Measurements from ENCODE around the gene LY6G6F. TPM values are rescaled to one million over a fixed set of nuclear protein-coding genes. Genes with fewer than 3 reads are reported as not detected.

The LY6G6F gene, protein sequence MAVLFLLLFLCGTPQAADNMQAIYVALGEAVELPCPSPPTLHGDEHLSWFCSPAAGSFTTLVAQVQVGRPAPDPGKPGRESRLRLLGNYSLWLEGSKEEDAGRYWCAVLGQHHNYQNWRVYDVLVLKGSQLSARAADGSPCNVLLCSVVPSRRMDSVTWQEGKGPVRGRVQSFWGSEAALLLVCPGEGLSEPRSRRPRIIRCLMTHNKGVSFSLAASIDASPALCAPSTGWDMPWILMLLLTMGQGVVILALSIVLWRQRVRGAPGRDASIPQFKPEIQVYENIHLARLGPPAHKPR
- total RNA-seq: not detected in 2 replicates

DNA sequence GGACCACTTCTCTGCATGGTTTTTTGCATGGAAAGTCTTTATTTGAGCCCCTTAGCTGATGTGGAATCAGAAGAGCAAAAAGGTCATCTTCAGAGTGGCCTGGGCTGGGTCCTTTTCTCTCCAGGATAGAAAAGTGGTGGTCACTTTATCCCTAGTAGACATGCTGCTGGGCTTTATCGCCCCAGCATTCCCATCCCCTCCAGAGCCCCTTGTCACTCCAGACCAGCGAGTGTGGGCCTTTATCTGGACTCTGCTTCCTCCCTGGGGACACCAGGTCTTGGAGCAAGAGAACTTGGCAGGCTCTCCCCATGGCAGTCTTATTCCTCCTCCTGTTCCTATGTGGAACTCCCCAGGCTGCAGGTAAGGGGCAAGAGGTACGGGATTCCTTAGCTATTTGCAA is at the start of gene LY6G6F:
LY6G6F (plus strand) TSS at position 268 of the 400 bp plus-strand sequence; CDS start at position 309, 41 bp downstream.

DNA sequence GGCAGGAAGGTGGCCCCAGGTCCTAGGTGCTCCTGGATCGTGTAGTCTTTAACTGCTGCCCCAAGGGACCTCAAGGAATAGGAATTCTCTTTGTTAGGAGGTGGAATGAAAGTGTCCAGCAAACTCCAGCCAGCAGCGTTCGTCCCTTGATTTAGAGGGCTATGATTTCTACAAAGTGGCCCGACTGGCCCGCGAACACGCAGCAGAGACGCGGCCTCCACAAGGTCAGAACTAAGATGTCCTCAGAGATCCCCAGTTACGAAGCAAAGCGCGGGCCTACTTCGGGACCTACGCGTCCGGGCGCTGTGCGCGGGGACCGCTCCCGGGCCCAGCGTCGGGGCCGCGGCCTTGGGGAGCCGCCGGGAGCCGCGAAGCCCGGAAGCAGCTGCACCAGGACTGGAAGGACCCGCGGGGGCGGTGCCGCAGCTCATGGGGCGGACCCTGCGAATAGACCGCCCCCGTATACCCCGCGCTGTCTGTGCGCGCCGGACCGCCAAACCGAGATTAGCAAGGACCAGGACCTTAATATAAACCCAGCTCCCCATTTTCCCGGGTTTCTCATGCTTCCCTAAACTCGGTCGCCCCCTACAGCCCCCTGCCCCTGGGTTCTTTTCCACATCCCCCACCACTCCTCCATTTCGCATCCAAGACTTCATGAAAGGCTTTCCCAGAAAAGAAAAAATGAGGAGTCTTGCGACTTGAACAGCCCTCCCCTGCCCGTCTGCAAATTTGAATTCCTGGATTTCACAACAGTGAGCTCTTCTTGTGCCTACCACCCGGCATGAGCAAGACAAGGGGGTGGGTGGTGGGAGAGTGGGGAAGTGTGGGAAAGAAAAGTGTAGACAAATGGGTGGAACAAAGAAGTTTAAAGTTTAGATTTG is 46.0 kb upstream of the LY6G6F start, which contains the start of gene C6orf47:
C6orf47 (minus strand) TSS at position 398 of the 881 bp plus-strand sequence. CDS start 831 bp downstream, outside the sequence.

GRCh38 chr6:31664790-31665500 is 41.7 kb upstream of the LY6G6F start, which contains the start of gene GPANK1:
Gene GPANK1, minus strand, starts transcription at chr6:31664997. Its CDS starts 519 bp downstream, at chr6:31664478.

GRCh38 chr6:31665501-31666336 is 40.9 kb upstream of the LY6G6F start, which contains the start of gene CSNK2B:
Gene CSNK2B, plus strand, starts transcription at chr6:31666080. Its CDS starts 752 bp downstream, at chr6:31666832.

GRCh38 chr6:31669676-31670075 is 37.0 kb upstream of the LY6G6F start, which contains the start of gene LY6G5B:
Gene LY6G5B, plus strand, starts transcription at chr6:31669976. Its CDS starts 975 bp downstream, at chr6:31670951.

GRCh38 chr6:31680226-31681134 is 26.2 kb upstream of the LY6G6F start, which contains the start of gene LY6G5C:
Gene LY6G5C, minus strand, starts transcription at chr6:31681067. Its CDS starts 694 bp downstream, at chr6:31680373.

GRCh38 chr6:31702819-31703716 is 3.6 kb upstream of the LY6G6F start, which contains the start of gene ABHD16A:
Gene ABHD16A, minus strand, starts transcription at chr6:31703324. Its CDS starts 43 bp downstream, at chr6:31703281.

GRCh38 chr6:31715022-31715958 is 8.6 kb downstream of the LY6G6F start, which contains the start of gene LY6G6D:
Gene LY6G6D, plus strand, starts transcription at chr6:31715348. Its CDS starts 8 bp downstream, at chr6:31715356.

DNA sequence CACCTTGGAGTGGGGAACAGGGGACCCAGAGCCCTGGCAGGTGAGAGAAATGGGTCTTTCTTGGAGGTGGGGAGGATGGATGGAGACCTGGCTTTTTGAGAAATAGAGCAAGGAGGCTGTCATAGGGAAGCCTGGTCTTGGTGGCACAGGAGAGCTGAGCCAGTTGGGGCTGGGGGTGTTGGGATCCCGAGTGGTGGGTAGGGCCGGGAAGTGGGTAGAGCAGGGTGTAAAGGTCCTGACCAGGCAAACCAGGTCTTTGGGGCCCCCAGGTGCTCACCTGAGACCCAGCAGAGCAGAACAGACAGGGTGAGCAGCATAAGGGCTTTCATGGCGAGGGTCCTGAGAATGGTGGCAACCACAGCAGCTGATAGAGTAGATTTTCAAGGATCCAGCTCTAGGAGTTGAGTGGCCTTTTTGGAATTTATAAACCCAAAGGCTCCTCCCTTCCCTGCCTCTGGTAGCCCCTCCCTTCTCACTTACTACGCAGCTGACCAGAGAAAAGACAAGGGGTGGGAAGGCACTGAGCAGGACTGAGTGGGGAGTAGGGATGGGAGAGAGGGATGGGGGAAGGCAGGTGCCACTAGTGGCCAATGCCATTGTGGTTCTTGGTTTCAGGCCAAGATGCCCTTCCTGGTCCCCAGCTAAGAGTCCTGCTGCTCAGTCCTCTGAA is 14.8 kb downstream of the LY6G6F start, which contains the start of gene LY6G6C:
LY6G6C (minus strand) TSS at position 396 of the 670 bp plus-strand sequence; CDS start at position 329, 67 bp downstream.

DNA sequence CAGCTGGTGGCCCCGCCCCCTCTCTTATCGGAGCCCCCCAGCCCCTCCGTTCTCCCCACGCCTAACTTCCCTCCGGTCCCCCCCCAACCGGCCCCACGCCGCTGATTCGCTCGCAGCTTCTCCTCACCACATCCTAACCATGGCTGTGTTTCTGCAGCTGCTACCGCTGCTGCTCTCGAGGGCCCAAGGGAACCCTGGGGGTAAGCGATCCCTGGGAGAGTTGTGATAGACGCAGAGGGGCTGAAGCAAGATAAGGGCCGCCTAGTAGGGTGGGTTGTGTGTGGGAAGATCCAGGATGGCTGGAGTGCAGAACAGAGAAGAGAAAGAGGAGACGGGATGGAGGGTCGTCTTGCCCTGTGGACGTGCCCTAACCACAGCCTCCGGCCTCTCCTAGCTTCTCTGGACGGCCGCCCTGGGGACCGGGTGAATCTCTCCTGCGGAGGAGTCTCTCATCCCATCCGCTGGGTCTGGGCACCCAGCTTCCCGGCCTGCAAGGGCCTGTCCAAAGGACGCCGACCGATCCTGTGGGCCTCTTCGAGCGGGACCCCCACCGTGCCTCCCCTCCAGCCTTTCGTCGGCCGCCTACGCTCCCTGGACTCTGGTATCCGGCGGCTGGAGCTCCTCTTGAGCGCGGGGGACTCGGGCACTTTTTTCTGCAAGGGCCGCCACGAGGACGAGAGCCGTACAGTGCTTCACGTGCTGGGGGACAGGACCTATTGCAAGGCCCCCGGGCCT is 16.7 kb downstream of the LY6G6F start, which contains the start of gene MPIG6B:
MPIG6B (plus strand) TSS at position 129 of the 735 bp plus-strand sequence; CDS start at position 140, 11 bp downstream.

GRCh38 chr6:31728767-31729514 is 22.3 kb downstream of the LY6G6F start, which contains the start of gene DDAH2:
Gene DDAH2, minus strand, starts transcription at chr6:31729299. Its CDS starts 138 bp downstream, at chr6:31729161.

GRCh38 chr6:31736021-31736767 is 29.5 kb downstream of the LY6G6F start, which contains the start of gene CLIC1:
Gene CLIC1, minus strand, starts transcription at chr6:31736530. Its CDS starts 230 bp downstream, at chr6:31736300.

GRCh38 chr6:31739639-31740396 is 33.2 kb downstream of the LY6G6F start, which contains the start of gene MSH5:
Gene MSH5, plus strand, starts transcription at chr6:31740005. Its CDS starts 462 bp downstream, at chr6:31740467.

Data from tracheal epithelial cell (primary cell).